Measurements from ENCODE around the gene PELO. TPM values are rescaled to one million over a fixed set of nuclear protein-coding genes. Genes with fewer than 3 reads are reported as not detected.

Gene PELO
- total and polyA plus RNA-seq, 8 donors = 19.9 to 47.6 (median 24.4) TPM

DNA sequence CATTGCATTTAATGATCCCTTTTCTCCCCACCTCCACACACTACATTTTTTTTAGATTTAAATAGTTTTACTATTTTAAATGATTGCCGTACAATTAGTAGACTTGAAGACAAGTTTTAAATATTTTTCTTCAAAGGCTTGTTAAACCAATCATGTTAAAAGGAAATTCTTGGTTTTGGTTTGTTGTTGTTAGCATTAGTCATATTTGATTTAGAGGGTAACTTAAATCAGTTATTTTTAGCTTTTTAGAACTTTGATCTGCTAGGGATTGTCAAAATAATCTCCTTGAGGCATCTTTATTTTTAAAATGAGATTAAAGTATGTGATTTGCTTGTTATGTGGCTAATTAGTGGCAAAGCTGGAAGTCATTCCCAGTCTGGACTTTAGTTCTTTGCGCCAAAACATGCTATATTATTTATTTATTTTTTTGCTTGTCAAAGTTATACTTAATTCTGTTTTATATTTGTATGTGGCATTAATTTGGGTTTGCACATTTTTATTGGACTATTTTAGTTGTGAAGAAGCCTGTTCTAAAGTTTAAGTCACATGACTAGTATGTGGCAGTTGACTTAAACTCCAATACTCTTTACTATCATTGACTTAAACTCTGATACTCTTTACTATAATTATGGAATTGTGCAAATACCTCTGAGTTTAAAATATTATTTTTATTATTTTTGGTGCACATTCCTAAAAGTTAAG is 14.7 kb downstream of the PELO start:
- Histone ChIP-seq H3K36me3 (peaks cover 0 to 16% of the 10 kb centered on the region in 2 donors), H3K9me3 (no peaks in the 10 kb centered on the region), H3K27me3 (no peaks in the 10 kb centered on the region), H3K4me1 (peaks cover 20 to 85% of the 10 kb centered on the region in 2 donors), H3K4me3 (peak overlapping the region; percentile 56 to 80), H3K27ac (peak overlapping the region; percentile 96 to 97)
- ATAC-seq (no peak), DNase-seq (no peak)
- TF ChIP-seq, protein P1, sequence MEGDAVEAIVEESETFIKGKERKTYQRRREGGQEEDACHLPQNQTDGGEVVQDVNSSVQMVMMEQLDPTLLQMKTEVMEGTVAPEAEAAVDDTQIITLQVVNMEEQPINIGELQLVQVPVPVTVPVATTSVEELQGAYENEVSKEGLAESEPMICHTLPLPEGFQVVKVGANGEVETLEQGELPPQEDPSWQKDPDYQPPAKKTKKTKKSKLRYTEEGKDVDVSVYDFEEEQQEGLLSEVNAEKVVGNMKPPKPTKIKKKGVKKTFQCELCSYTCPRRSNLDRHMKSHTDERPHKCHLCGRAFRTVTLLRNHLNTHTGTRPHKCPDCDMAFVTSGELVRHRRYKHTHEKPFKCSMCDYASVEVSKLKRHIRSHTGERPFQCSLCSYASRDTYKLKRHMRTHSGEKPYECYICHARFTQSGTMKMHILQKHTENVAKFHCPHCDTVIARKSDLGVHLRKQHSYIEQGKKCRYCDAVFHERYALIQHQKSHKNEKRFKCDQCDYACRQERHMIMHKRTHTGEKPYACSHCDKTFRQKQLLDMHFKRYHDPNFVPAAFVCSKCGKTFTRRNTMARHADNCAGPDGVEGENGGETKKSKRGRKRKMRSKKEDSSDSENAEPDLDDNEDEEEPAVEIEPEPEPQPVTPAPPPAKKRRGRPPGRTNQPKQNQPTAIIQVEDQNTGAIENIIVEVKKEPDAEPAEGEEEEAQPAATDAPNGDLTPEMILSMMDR (IDR thresholded peaks at IDR 0.05) = no peak
- intact Hi-C loops (cut with DNase I) = loop anchor here in 1 of 2 donors (10.0 kb wide), 1 partner anchor 92 kb away; no protein-coding TSS in a partner anchor

DNA sequence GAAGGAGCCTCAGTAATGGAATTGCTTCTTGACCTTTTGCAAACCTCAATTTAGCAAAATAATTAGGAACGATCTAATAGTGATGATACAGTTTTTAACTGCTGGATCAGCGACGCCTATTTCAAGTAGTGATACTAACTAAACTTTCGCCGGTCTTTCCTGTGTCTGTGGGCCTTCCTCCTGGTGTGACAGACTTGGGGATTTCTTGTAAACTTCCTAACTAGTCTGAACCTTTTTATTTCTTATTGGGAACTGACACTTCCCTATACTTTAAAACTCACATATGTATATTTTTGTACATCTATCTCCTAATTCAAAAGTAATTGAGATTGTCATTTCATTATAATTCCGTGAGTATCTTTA is 15.2 kb downstream of the PELO start:
- H3K4me1 ChIP-seq = peaks cover 23 to 87% of the 10 kb centered on the region in 2 donors
- intact Hi-C loops (cut with DNase I) = loop anchor here in 1 of 2 donors (10.0 kb wide), 1 partner anchor 92 kb away; no protein-coding TSS in a partner anchor
- H3K4me3 ChIP-seq = peak overlapping the region; percentile 56 to 80
- no peak for DNase-seq
- peaks cover 0 to 16% of the 10 kb centered on the region in 2 donors for H3K36me3 ChIP-seq
- H3K9me3 ChIP-seq = no peaks in the 10 kb centered on the region
- TF ChIP-seq, protein P1 (IDR thresholded peaks at IDR 0.05) = no peak
- no peak for ATAC-seq
- no peaks in the 10 kb centered on the region for H3K27me3 ChIP-seq
- peak overlapping the region; percentile 96 to 97 for H3K27ac ChIP-seq

DNA sequence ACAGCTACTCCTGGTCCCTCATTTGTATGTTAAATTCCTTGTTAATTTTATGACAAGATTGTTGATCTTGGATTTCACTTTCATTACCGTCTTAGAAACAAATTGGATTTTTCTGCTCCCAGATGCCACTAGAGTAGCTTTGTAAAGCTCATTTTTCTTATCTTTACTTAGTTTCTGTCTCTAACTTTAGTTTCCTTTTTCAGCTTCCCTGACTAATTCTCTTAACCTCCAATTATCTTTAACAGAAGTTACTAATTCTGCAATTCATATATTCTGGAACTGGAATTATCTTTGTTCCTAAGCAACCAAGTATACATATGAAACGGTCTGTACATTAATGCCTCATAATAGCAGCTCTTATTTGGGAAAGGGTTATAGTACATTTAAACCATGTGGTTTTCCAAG is 16.7 kb downstream of the PELO start:
- Histone ChIP-seq H3K36me3 (peaks cover 0 to 16% of the 10 kb centered on the region in 2 donors), H3K27ac (peak overlapping the region; percentile 67 to 96), H3K9me3 (no peaks in the 10 kb centered on the region), H3K4me1 (peaks cover 29 to 87% of the 10 kb centered on the region in 2 donors), H3K27me3 (no peaks in the 10 kb centered on the region), H3K4me3 (no peak overlapping the region)
- TF ChIP-seq, protein P1 (IDR thresholded peaks at IDR 0.05) = no peak
- DNase-seq (peak in 1 of 4 donors; percentile 28), ATAC-seq (no peak)
- intact Hi-C loops (cut with DNase I) = loop anchor here in 1 of 2 donors (10.0 kb wide), 1 partner anchor 90 kb away; no protein-coding TSS in a partner anchor

DNA sequence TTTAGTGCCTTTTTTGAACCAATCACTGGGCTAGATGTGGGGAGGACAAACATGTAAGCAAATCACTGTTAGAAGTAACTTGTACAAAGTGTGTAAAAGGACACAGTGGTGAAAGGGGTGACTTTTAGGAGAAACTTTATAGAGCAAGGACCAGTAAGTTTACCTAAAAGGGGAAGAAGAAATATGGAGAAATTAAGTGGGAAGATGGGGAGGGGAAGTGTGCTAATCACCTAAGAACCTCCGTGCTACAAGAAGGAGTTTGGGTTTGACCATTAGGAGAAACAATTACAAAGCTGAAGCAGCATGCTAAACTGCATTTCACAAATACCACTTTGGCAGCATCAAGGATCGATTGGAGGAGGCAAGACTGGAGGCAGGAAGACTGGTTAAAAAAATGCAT is 17.3 kb downstream of the PELO start:
- Histone ChIP-seq H3K27me3 (no peaks in the 10 kb centered on the region), H3K9me3 (no peaks in the 10 kb centered on the region), H3K4me3 (no peak overlapping the region), H3K4me1 (peaks cover 29 to 90% of the 10 kb centered on the region in 2 donors), H3K36me3 (peaks cover 0 to 16% of the 10 kb centered on the region in 2 donors), H3K27ac (peak overlapping the region; percentile 67 to 96)
- intact Hi-C loops (cut with DNase I) = loop anchor here in 1 of 2 donors (10.0 kb wide), 1 partner anchor 90 kb away; no protein-coding TSS in a partner anchor
- DNase-seq = no peak
- ATAC-seq = no peak
- TF ChIP-seq, protein P1 (IDR thresholded peaks at IDR 0.05) = no peak

DNA sequence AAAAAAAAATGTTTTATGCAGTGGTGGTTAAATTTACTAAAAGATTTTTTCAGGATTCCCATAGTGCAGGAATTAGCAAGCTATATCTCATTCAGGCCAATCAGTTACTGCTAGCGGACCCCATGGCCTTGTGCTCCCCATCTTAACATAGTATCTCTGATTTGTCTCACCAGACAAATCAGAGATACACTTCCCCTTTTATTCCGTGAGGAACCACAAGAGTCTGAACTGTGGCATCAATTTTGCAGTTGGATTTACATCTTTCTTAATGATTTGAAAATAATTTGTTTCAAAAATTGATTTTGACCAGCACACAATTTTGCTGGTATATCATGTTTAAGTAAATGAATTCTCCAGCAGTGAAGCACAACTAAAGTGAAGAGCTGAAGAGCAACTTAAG is 17.9 kb downstream of the PELO start:
- TF ChIP-seq, protein P1 (IDR thresholded peaks at IDR 0.05) = no peak
- Histone ChIP-seq H3K4me1 (peaks cover 29 to 91% of the 10 kb centered on the region in 2 donors), H3K4me3 (no peak overlapping the region), H3K27ac (peak overlapping the region in 1 of 2 donors; percentile 67), H3K9me3 (no peaks in the 10 kb centered on the region), H3K36me3 (peaks cover 0 to 16% of the 10 kb centered on the region in 2 donors), H3K27me3 (no peaks in the 10 kb centered on the region)
- ATAC-seq (no peak), DNase-seq (no peak)
- intact Hi-C loops (cut with DNase I) = loop anchor here in 1 of 2 donors (10.0 kb wide), 1 partner anchor 89 kb away; no protein-coding TSS in a partner anchor

All from left lung (tissue), 10 donors.